HepG2 (cell line): ENCODE measurements around the gene FNDC4. TPM values are rescaled to one million over a fixed set of nuclear protein-coding genes. Genes with fewer than 3 reads are reported as not detected.

Source experiments
- ATAC-seq: fragments of 200-7000 bp; cut with Tn5 transposase; 3 replicates; pipeline ENCODE4 v1.9.1; 2020; ENCODE audit warnings: mild to moderate bottlenecking, moderate library complexity
- BruUV-seq: library from RNA; stranded (reverse); fragments of 400-500 nt; replicated peaks from 2 replicates; lab custom pipeline; 2021; lab: Mats Ljungman, UMichigan
- CTCF ChIA-PET: fragments of 300-600 bp; formaldehyde crosslinking; extraction: SDS; loops from one replicate; lab custom pipeline; 2021; ENCODE audit warnings: low total read pairs, inconsistent platforms, low intra/inter-chr PET ratio; lab: Yijun Ruan, JAX
- POLR2A ChIA-PET: fragments of 350-600 bp; sonication (Branson Sonifier 250); formaldehyde crosslinking; loops from one replicate; lab custom pipeline; 2020; ENCODE audit warnings: antibody characterized with exemption, inconsistent platforms; lab: Yijun Ruan, JAX
- DNase-seq: peaks from one replicate; pipeline ENCODE4 v3.0.0-alpha.2; 2015; ENCODE audit warnings: low spot score
- FAIRE-seq: peaks from 3 replicates; lab custom pipeline; 2011; peaks lifted over from hg19 to GRCh38; lab: Jason Lieb, UNC
- H2AFZ ChIP-seq: one replicate; pipeline ENCODE4 v1.6.1; 2011; ENCODE audit warnings: low read length, inconsistent platforms
- H3K27ac ChIP-seq: fragments of 300-600 bp; 3 replicates; pipeline ENCODE4 v1.8.0; 2011; ENCODE audit warnings: mixed run types, mild to moderate bottlenecking, mixed read lengths, low read length, inconsistent platforms; ENCODE audit not compliant: insufficient read depth; ENCODE audit errors: extremely low read length
- H3K27me3 ChIP-seq, 2 experiments: fragments of 200-600 bp in 1 of 2; 2 replicates in 1 of 2; 3 replicates in 1 of 2; pipeline versions ENCODE4 v1.6.0 to v1.8.0; 2011; ENCODE audit warnings: low read length in 2 of 2, mild to moderate bottlenecking in 2 of 2, moderate library complexity in 2 of 2, inconsistent platforms in 1 of 2; ENCODE audit not compliant: insufficient read depth in 2 of 2, control insufficient read depth in 1 of 2
- H3K36me3 ChIP-seq, 2 experiments: fragments of 200-600 bp in 1 of 2; replicated peaks in 1 of 2; 2 replicates in 1 of 2; 3 replicates in 1 of 2; pipeline versions ENCODE4 v1.5.1 to v1.8.0; 2011; ENCODE audit warnings: low read length in 2 of 2, inconsistent platforms in 1 of 2; ENCODE audit not compliant: insufficient read depth in 2 of 2, control insufficient read depth in 1 of 2
- H3K4me1 ChIP-seq: 2 replicates; pipeline ENCODE4 v1.5.1; 2012; ENCODE audit warnings: low read length, inconsistent platforms; ENCODE audit not compliant: insufficient read depth
- H3K4me2 ChIP-seq: 2 replicates; pipeline ENCODE4 v1.6.0; 2011; ENCODE audit warnings: low read depth, low read length, inconsistent platforms
- H3K4me3 ChIP-seq, 3 experiments: fragments of 200-600 bp in 1 of 3; sonication (generic), shearing (Covaris generic) in 1 of 3; replicated peaks in 1 of 3; 2 replicates each; pipeline ENCODE4 v1.5.1; 2011 to 2016; ENCODE audit warnings: low read length in 3 of 3, inconsistent platforms in 2 of 3, low read depth in 2 of 3, mild to moderate bottlenecking in 2 of 3, control low read depth in 1 of 3, mixed read lengths in 1 of 3; ENCODE audit not compliant: insufficient read depth in 1 of 3
- H3K79me2 ChIP-seq: one replicate; pipeline ENCODE4 v1.6.1; 2011; ENCODE audit warnings: low read length, inconsistent platforms; ENCODE audit not compliant: insufficient read depth
- H3K9ac ChIP-seq: 2 replicates; pipeline ENCODE4 v1.6.0; 2011; ENCODE audit warnings: mild to moderate bottlenecking, low read depth, low read length, inconsistent platforms; ENCODE audit not compliant: insufficient read depth
- H3K9me3 ChIP-seq: 2 replicates; pipeline ENCODE4 v1.5.1; 2012; ENCODE audit warnings: mild to moderate bottlenecking, low read length
- H4K20me1 ChIP-seq: 2 replicates; pipeline ENCODE4 v1.6.0; 2011; ENCODE audit warnings: inconsistent platforms, mild to moderate bottlenecking, low read length, moderate library complexity; ENCODE audit not compliant: insufficient read depth
- CC2D1A ChIP-seq: sonication (generic); formaldehyde crosslinking; IDR thresholded peaks from 2 replicates; pipeline ENCODE4 v1.8.1; 2023; ENCODE audit warnings: mild to moderate bottlenecking, missing genetic modification reagents
- CEBPG ChIP-seq: IDR thresholded peaks from 2 replicates; pipeline ENCODE4 v1.6.1; 2016
- MAZ ChIP-seq, 2 experiments: sonication (generic) in 1 of 2; formaldehyde crosslinking in 1 of 2; IDR thresholded peaks; 2 replicates each; pipeline versions ENCODE4 v1.5.0 to v1.6.1; 2012 to 2020; ENCODE audit warnings: low read depth in 2 of 2, mild to moderate bottlenecking in 2 of 2, borderline replicate concordance in 1 of 2, improper control_type of control experiment in 1 of 2, low read length in 1 of 2, missing genetic modification reagents in 1 of 2, moderate library complexity in 1 of 2
- MBD4 ChIP-seq: IDR thresholded peaks from 2 replicates; pipeline ENCODE4 v1.6.1; 2012; ENCODE audit warnings: low read length, inconsistent platforms, borderline replicate concordance
- MEIS2 ChIP-seq: sonication (generic); formaldehyde crosslinking; IDR thresholded peaks from 2 replicates; pipeline ENCODE4 v1.9.0; 2021; ENCODE audit warnings: mild to moderate bottlenecking, missing genetic modification reagents
- NBN ChIP-seq: fragments of 450-650 bp; conservative IDR thresholded peaks from 2 replicates; pipeline ENCODE4 v1.6.1; 2017
- NFIB ChIP-seq: sonication (generic); formaldehyde crosslinking; IDR thresholded peaks from 2 replicates; pipeline ENCODE4 v1.9.0; 2021; ENCODE audit warnings: missing genetic modification reagents, mild to moderate bottlenecking, borderline replicate concordance
- RFX1 ChIP-seq: fragments of 450-650 bp; IDR thresholded peaks from 2 replicates; pipeline ENCODE4 v1.6.1; 2017
- RORA ChIP-seq: sonication (generic); formaldehyde crosslinking; IDR thresholded peaks from 2 replicates; pipeline ENCODE4 v1.5.0; 2020; ENCODE audit warnings: mild to moderate bottlenecking, missing genetic modification reagents, moderate library complexity
- SMAD9 ChIP-seq: sonication (generic); formaldehyde crosslinking; IDR thresholded peaks from 2 replicates; pipeline ENCODE4 v1.5.1; 2020; ENCODE audit warnings: mild to moderate bottlenecking, missing genetic modification reagents
- TCF12 ChIP-seq, 2 experiments: fragments of 450-650 bp in 1 of 2; sonication (generic) in 1 of 2; formaldehyde crosslinking in 1 of 2; IDR thresholded peaks; 2 replicates each; pipeline versions ENCODE4 v1.6.1 to v1.8.0; 2017 to 2022; ENCODE audit warnings: antibody characterized with exemption in 1 of 2, mild to moderate bottlenecking in 1 of 2, missing genetic modification reagents in 1 of 2, moderate library complexity in 1 of 2
- U2AF2 ChIP-seq: fragments of 200-400 bp; formaldehyde crosslinking; IDR thresholded peaks from 2 replicates; pipeline ENCODE4 v1.6.1; 2017; ENCODE audit warnings: low read depth, mild to moderate bottlenecking, low read length
- ZBTB1 ChIP-seq: sonication (generic); formaldehyde crosslinking; IDR thresholded peaks from 2 replicates; pipeline ENCODE4 v1.4.0; 2020; ENCODE audit warnings: missing genetic modification reagents, borderline replicate concordance
- ZKSCAN5 ChIP-seq: sonication (generic); formaldehyde crosslinking; IDR thresholded peaks from 2 replicates; pipeline ENCODE4 v1.5.1; 2020; ENCODE audit warnings: mild to moderate bottlenecking, missing genetic modification reagents
- ZMYM3 ChIP-seq: sonication (generic); formaldehyde crosslinking; IDR thresholded peaks from 2 replicates; pipeline ENCODE4 v1.5.1; 2020; ENCODE audit warnings: mild to moderate bottlenecking, missing genetic modification reagents
- ZNF17 ChIP-seq: sonication (generic); formaldehyde crosslinking; IDR thresholded peaks from 2 replicates; pipeline ENCODE4 v1.5.0; 2020; ENCODE audit warnings: mild to moderate bottlenecking, missing genetic modification reagents
- ZNF296 ChIP-seq: sonication (generic); formaldehyde crosslinking; conservative IDR thresholded peaks from 2 replicates; pipeline ENCODE4 v1.5.0; 2020; ENCODE audit warnings: mild to moderate bottlenecking, missing genetic modification reagents
- ZNF3 ChIP-seq: IDR thresholded peaks from 2 replicates; pipeline ENCODE4 v1.7.0; 2017; ENCODE audit warnings: inconsistent platforms
- ZNF33A ChIP-seq: sonication (generic); formaldehyde crosslinking; IDR thresholded peaks from 2 replicates; pipeline ENCODE4 v1.5.1; 2020; ENCODE audit warnings: missing genetic modification reagents, mild to moderate bottlenecking, moderate library complexity, borderline replicate concordance
- ZNF557 ChIP-seq: sonication (generic); formaldehyde crosslinking; IDR thresholded peaks from 2 replicates; pipeline ENCODE4 v1.4.0; 2020; ENCODE audit warnings: missing genetic modification reagents
- WGBS: methylation state at CpG from one replicate; pipeline ENCODE4 v1.1.6; 2017; ENCODE audit warnings: low lambda C conversion rate; 5-methylcytosine and 5-hydroxymethylcytosine counted together
- in situ Hi-C: cut with HindIII; loops from 2 replicates; pipeline ENCODE4 v1.10.0; 2017; ENCODE audit warnings: low pct_unique_long_range_greater_than_20kb; ENCODE audit not compliant: extremely low pct_ligation_motif_present
- intact Hi-C: fragments of 100-400 bp; cut with micrococcal nuclease; formaldehyde crosslinking; loops from one replicate; pipeline ENCODE4 v1.10.0; 2022; ENCODE audit not compliant: unreplicated experiment
- polyA plus RNA-seq, 8 experiments: library from polyadenylated mRNA; depleted of rRNA in 3 of 8; stranded (reverse) in 7 of 8; unstranded in 1 of 8; fragments of >200 nt; fragmentation: Illumina TruSeq in 4 of 8; extraction: Trizol in 4 of 8; gene quantifications; 2 replicates each; pipeline versions ENCODE4 v1.2.1 to v1.2.3, GENCODE V29; 2011 to 2016; ENCODE audit warnings: low read depth in 4 of 8, missing spikeins in 1 of 8, mixed read lengths in 1 of 8; ENCODE audit not compliant: insufficient read depth in 1 of 8
- total RNA-seq, 5 experiments: library from RNA; depleted of rRNA; stranded (reverse); fragments of >200 nt; fragmentation: Illumina TruSeq; extraction: Trizol; gene quantifications; 2 replicates each; pipeline ENCODE4 v1.2.3, GENCODE V29; 2016; ENCODE audit warnings: low read depth in 1 of 5
- TF ChIP-seq, protein P1 (sequence below): sonication (generic); formaldehyde crosslinking; IDR thresholded peaks from 2 replicates; pipeline ENCODE4 v1.5.0; 2020; ENCODE audit warnings: mild to moderate bottlenecking, missing genetic modification reagents

Gene FNDC4
- total and polyA plus RNA-seq, 2 of the 13 experiments (the other 11 are each of a cell fraction or from before 2014, with no cell fraction given), result 9.0 to 17.4 TPM

DNA sequence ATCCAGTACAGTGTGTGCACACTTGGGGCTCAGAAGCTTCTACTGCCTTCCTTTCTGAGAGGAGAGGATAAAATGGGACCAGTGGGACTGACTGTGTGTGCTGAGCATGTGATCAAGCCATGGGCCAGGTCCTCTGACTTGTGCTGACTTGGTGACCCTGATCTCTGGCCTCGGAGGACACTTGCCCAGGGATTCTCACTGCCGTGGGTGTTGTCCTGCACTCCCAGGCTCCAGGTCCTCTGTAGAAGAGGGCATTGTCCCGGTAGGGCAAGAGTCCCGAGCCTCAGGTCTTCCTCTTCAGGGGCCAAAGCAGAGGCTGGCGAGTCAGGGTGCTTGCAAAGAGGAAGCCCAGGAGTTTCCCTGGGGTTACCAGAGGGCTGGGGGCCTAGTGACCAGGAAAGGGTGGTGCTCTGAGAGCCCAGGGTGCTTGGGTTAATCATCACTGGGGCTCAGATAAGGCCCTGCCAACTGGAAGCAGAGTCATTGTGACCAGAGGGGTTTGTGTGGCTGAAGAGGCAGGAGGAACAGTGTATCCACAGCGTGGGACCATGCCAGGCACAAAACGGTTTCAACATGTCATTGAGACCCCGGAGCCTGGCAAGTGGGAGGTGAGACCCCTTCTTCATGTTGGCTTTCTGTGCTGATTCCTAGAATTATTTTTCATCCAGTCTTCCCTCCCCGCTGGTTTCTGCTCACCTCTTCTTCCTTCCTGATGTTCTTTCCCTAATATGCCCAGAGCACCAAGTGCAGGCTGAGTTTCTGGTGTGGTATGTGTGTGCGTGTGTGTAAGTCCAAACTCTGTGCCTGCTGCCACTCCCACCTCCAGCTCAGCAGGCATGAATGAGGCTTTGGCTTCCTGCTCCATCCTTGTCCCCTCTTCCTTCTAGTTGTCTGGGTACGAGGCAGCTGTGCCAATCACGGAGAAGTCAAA is 1.6 kb upstream of the FNDC4 start, which contains the start of gene GCKR (continued):
- peak; percentile 41; the same call in 1 of the 2 replicates for TF ChIP-seq NFIB (CRISPR knock-in tag)
- TF ChIP-seq ZNF557, result no peak; the same call in 1 of the 2 replicates
- TF ChIP-seq U2AF2, result 0 out of 2 replicates have a peak, but pooled peaks have one; percentile 0
- no peak for TF ChIP-seq RORA (CRISPR knock-in tag)

DNA sequence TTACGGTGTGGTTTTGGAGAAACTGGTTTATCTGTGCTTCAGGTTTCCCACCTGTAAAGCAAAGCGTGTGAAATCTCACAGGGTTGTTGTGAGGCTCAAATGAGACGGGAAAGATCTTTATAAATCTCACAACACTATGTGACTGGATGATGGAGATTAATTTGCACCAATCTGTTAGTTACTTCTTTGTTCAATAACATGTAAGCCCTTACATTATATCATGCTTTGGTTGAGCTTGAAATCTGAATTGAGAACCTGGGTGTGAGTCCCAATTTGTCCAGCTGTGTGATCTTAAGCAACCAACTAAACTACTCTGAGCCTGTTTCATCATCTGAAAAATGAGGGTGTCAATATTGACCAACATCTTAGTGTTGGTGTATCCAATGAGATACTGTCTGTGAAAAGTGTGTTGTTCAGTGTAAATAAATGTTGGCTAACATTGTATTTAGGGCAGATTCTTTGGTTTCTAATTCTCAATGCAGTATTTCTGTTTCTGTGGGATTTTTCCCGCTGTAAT is 898 bp upstream of the FNDC4 start:
- intact Hi-C loops, result loop anchor here (5.0 kb wide), 1 partner anchor 86 kb away; the partner anchor contains the start of gene ZNF512
- H3K27me3 ChIP-seq, result no peaks in the 10 kb centered on the region
- DNase-seq, result peak; percentile 49
- no TSS peak for BruUV-seq
- peak overlapping the region; percentile 86 for H3K27ac ChIP-seq
- H3K4me3 ChIP-seq, result peak overlapping the region; percentile 81 to 85 (median 83)
- H3K9ac ChIP-seq, result peak overlapping the region; percentile 74
- H3K79me2 ChIP-seq, result no peaks in the 10 kb centered on the region
- 1% methylated on average over 4 of the region's 4 CpGs for WGBS
- peaks cover 56% of the 10 kb centered on the region for H3K4me1 ChIP-seq
- POLR2A ChIA-PET, result interaction anchor here (1.2 to 1.5 kb wide), 2 partner anchors 87 to 119 kb away, joined by 3 to 8 read pairs; partner anchors contain the start of gene ZNF512
- H3K36me3 ChIP-seq, result no peaks in the 10 kb centered on the region
- CTCF ChIA-PET, result no interaction called here
- peak overlapping the region; percentile 0 for H2AFZ ChIP-seq
- H4K20me1 ChIP-seq, result no peaks in the 10 kb centered on the region
- no peak for FAIRE-seq
- H3K9me3 ChIP-seq, result no peaks in the 10 kb centered on the region
- no peak for ATAC-seq
- in situ Hi-C loops, result no loop called here
- peak overlapping the region; percentile 95 for H3K4me2 ChIP-seq
- TF ChIP-seq, protein P1, sequence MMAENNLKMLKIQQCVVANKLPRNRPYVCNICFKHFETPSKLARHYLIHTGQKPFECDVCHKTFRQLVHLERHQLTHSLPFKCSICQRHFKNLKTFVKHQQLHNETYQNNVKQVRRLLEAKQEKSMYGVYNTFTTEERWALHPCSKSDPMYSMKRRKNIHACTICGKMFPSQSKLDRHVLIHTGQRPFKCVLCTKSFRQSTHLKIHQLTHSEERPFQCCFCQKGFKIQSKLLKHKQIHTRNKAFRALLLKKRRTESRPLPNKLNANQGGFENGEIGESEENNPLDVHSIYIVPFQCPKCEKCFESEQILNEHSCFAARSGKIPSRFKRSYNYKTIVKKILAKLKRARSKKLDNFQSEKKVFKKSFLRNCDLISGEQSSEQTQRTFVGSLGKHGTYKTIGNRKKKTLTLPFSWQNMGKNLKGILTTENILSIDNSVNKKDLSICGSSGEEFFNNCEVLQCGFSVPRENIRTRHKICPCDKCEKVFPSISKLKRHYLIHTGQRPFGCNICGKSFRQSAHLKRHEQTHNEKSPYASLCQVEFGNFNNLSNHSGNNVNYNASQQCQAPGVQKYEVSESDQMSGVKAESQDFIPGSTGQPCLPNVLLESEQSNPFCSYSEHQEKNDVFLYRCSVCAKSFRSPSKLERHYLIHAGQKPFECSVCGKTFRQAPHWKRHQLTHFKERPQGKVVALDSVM (CRISPR knock-in tag), result no peak
- TF ChIP-seq ZNF3 (CRISPR knock-in tag) (peak; percentile 78), MAZ (IDR thresholded peaks at IDR 0.05; ENCODE audit: borderline replicate concordance, low read depth, low read length) (0 out of 2 replicates have a peak, but pooled peaks have one; percentile 1), MAZ (CRISPR knock-in tag; IDR thresholded peaks at IDR 0.05; ENCODE audit: low read depth) (no peak), ZMYM3 (peak; percentile 99), RFX1 (no peak), CEBPG (CRISPR knock-in tag) (peak; percentile 86), ZNF33A (CRISPR knock-in tag) (0 out of 2 replicates have a peak, but pooled peaks have one; percentile 51), MEIS2 (no peak), ZNF17 (CRISPR knock-in tag) (no peak), ZBTB1 (CRISPR knock-in tag) (no peak), ZNF296 (CRISPR knock-in tag) (no peak), MBD4 (0 out of 2 replicates have a peak, but pooled peaks have one; percentile 65), ZKSCAN5 (CRISPR knock-in tag) (no peak), TCF12 (IDR thresholded peaks at IDR 0.05) (no peak), TCF12 (CRISPR knock-in tag; IDR thresholded peaks at IDR 0.05) (no peak), CC2D1A (peak; percentile 87; the same call in 1 of the 2 replicates), NBN (no peak), SMAD9 (CRISPR knock-in tag) (no peak)
